Activated CD8-positive, alpha-beta memory T cell treated with anti-CD3 and anti-CD28 coated beads, Interleukin-2, amount 10 ng/mL, durations not matched to agents 7 days and 5 days (primary cell): ENCODE data around the gene UIMC1. TPM values are rescaled to one million over a fixed set of nuclear protein-coding genes. Genes with fewer than 3 reads are reported as not detected.

Experiments
- ATAC-seq: fragments of 150-1000 bp; cut with Tn5 transposase; one replicate; pipeline ENCODE4 v1.10.0; 2021; ENCODE audit warnings: moderate library complexity
- CTCF ChIA-PET: fragments of 350-600 bp; sonication (Branson Sonifier 250); formaldehyde crosslinking; loops from one replicate; lab custom pipeline; 2021; ENCODE audit warnings: antibody characterized with exemption; lab: Charles Lee
- DNase-seq: peaks from one replicate; pipeline ENCODE4 v3.0.0-alpha.2; 2020
- H3K27ac Mint-ChIP-seq: one replicate; pipeline ENCODE4 v1.8.0; 2021; ENCODE audit warnings: mild to moderate bottlenecking, mixed read lengths
- H3K27me3 Mint-ChIP-seq: one replicate; pipeline ENCODE4 v1.8.0; 2021; ENCODE audit warnings: mixed read lengths
- H3K36me3 Mint-ChIP-seq: one replicate; pipeline ENCODE4 v1.8.0; 2021; ENCODE audit warnings: mild to moderate bottlenecking, mixed read lengths
- H3K4me1 Mint-ChIP-seq: one replicate; pipeline ENCODE4 v1.8.0; 2021; ENCODE audit warnings: mixed read lengths
- H3K4me3 Mint-ChIP-seq: one replicate; pipeline ENCODE4 v1.8.0; 2021; ENCODE audit warnings: mild to moderate bottlenecking, moderate library complexity, mixed read lengths
- H3K9me3 Mint-ChIP-seq: one replicate; pipeline ENCODE4 v1.8.0; 2022; ENCODE audit warnings: low read depth, mixed read lengths
- total RNA-seq, 2 experiments: library from RNA; stranded (reverse); gene quantifications; one replicate each; pipeline ENCODE4 v1.2.3, GENCODE V29; 2021

UIMC1 gene
- total RNA-seq, 2 experiments from 2014 or later = 50.1 to 56.0 TPM

DNA sequence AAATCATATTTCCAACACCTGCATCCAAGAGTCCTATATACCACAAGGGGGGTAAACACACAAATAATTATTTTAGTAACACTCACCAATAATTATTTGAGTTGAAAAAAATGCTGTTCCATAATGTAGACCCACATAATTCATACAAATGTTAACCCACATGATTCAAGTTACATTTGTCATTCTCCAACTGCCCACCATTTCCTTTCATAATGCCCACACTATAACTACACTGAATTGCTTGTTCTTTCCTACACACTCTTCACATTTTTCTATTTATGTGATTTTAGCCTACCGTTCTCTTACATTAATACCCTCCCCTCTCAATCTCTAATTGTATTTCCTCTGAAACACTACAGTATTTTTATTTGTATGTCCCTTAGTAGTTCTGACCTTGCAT, 71.6 kb downstream of the UIMC1 start:
- CTCF ChIA-PET = interaction anchor here (1.2 kb wide), 1 partner anchor 8 kb away, joined by 3 read pairs; no protein-coding TSS in a partner anchor
- ATAC-seq (no peak), DNase-seq (no peak)
- H3K27me3 Mint-ChIP-seq = no peaks in the 10 kb centered on the region
- peaks cover 6% of the 10 kb centered on the region for H3K4me1 Mint-ChIP-seq
- H3K27ac Mint-ChIP-seq = peak overlapping the region; percentile 1
- H3K9me3 Mint-ChIP-seq = no peaks in the 10 kb centered on the region
- peaks cover 31% of the 10 kb centered on the region for H3K36me3 Mint-ChIP-seq
- H3K4me3 Mint-ChIP-seq = no peak overlapping the region

DNA sequence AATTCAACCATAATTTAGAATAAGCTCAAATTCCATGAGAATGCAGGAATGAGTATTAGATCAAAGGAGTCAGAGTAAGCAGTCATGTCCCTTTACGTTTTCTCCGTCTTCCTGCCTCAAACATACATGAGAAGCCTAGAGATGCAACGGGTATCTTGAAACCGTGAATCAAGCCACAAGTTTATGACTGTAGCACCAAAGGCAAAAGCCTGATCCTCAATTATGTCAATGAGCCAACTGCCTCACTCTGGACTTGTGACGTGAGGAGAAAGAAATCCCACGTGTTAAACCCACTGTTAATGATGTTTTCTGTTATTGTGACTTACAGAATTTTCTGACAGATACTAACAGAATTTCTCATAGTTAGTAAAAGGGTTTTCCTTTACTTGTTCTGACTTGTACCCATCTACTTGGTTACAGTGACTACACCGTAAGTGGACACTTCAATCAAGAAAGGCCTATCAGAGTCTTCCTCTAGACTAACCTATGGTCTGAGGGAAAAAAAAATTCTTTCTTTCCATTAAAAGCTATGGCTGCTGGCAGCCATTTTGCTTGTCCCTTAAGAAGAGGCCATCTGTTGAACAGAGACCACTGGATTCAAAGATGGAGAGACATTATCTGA, 72.2 kb downstream of the UIMC1 start:
- H3K36me3 Mint-ChIP-seq = peaks cover 34% of the 10 kb centered on the region
- no peak for ATAC-seq
- CTCF ChIA-PET = interaction anchor here (1.2 kb wide), 1 partner anchor 9 kb away, joined by 3 read pairs; no protein-coding TSS in a partner anchor
- no peak overlapping the region for H3K27ac Mint-ChIP-seq
- DNase-seq = no peak
- H3K4me1 Mint-ChIP-seq = peaks cover 9% of the 10 kb centered on the region
- H3K4me3 Mint-ChIP-seq = no peak overlapping the region
- no peaks in the 10 kb centered on the region for H3K9me3 Mint-ChIP-seq
- no peaks in the 10 kb centered on the region for H3K27me3 Mint-ChIP-seq

DNA sequence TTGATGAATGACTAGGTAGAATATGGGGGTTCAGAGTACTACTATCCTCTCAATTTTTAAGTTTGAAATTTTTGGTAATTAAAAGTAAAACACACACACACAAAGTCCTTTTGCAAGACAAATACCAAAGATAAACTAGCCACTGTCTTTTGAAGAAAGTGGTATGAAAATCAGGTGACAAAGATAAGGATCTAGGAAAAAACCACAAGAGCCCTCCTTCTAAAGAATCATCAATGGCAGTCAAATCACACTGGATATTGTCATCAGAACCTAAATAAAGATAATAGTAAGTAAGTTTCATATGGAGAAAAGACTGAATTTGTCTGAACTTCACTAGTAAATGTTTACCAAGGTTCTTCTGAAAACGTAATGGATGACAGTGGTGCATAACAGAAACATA, 76.9 kb downstream of the UIMC1 start:
- no peak for DNase-seq
- no peak overlapping the region for H3K27ac Mint-ChIP-seq
- peaks cover 6% of the 10 kb centered on the region for H3K4me1 Mint-ChIP-seq
- no peak for ATAC-seq
- H3K9me3 Mint-ChIP-seq = no peaks in the 10 kb centered on the region
- H3K36me3 Mint-ChIP-seq = peaks cover 27% of the 10 kb centered on the region
- no peaks in the 10 kb centered on the region for H3K27me3 Mint-ChIP-seq
- H3K4me3 Mint-ChIP-seq = no peak overlapping the region
- CTCF ChIA-PET = no interaction called here

DNA sequence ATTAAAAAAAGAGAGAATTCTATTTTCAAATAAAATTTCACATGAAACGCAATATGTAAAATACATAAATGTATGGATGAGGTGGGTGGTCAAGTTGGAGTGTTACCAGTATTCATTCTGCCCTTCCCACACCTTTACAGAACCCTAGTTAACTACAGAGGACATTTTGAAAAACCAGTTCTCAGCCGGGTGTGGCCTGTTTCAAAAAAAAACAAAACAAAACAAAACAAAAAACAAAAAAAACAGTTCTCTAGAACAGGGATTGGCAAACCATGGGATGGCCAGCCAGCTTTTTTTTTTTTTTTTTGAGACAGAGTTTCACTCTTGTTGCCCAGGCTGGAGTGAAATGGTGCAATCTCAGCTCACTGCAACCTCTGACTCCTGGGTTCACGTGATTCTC, 79.0 kb downstream of the UIMC1 start:
- no peak overlapping the region for H3K4me3 Mint-ChIP-seq
- no peak for DNase-seq
- CTCF ChIA-PET = no interaction called here
- no peak for ATAC-seq
- H3K4me1 Mint-ChIP-seq = peaks cover 4% of the 10 kb centered on the region
- H3K27ac Mint-ChIP-seq = no peak overlapping the region
- H3K27me3 Mint-ChIP-seq = no peaks in the 10 kb centered on the region
- no peaks in the 10 kb centered on the region for H3K9me3 Mint-ChIP-seq
- peaks cover 26% of the 10 kb centered on the region for H3K36me3 Mint-ChIP-seq

DNA sequence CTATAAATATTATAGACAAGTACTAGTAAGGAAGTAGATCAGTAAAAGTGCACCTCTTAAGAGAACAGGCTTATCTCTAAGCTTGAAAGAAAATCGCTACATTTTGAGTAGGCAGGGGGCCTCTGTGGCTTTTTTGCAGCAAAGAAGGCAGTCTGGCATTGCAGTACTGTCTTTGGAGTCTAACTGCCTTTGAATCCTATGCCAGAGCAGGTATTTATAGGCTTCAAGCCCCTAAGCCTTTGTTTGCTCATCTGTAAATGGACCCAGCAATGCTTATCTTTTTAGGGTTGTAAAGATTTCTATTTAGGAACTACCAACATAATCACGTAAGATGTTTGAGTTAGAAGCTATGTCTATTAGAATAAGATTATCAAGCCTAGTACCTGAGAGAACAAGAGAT, 83.8 kb downstream of the UIMC1 start:
- H3K27me3 Mint-ChIP-seq = no peaks in the 10 kb centered on the region
- H3K4me3 Mint-ChIP-seq = no peak overlapping the region
- H3K36me3 Mint-ChIP-seq = peaks cover 30% of the 10 kb centered on the region

DNA sequence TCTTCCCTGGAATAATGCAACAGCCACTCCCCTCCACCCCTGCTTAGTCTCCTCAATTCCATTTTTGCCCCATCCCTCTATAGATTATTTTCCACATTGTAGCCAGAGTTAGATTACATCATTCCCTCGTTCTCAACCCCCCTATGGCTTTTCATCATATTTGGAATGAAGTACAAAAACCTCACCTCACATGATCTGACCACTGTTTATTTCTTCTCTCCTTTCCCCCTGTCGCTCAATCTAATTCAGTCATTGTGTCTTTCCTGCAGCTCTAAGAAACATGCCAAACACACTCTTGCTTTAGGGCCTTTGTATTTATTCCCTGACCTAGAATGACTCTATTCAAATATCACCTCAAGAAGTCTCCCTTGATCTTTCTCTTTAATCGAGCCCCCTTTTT, 84.9 kb downstream of the UIMC1 start:
- Mint-ChIP-seq H3K4me3 (no peak overlapping the region), H3K4me1 (peaks cover 6% of the 10 kb centered on the region), H3K36me3 (peaks cover 30% of the 10 kb centered on the region), H3K27ac (no peak overlapping the region), H3K27me3 (no peaks in the 10 kb centered on the region), H3K9me3 (no peaks in the 10 kb centered on the region)
- CTCF ChIA-PET = no interaction called here
- no peak for ATAC-seq
- DNase-seq = no peak

More for the DNA sequence above, 83.8 kb downstream of the UIMC1 start:
- no peak for DNase-seq
- no peak overlapping the region for H3K27ac Mint-ChIP-seq
- CTCF ChIA-PET = interaction anchor here (0.8 kb wide), 1 partner anchor 262 kb away, joined by 3 read pairs; no protein-coding TSS in a partner anchor
- H3K9me3 Mint-ChIP-seq = no peaks in the 10 kb centered on the region
- no peak for ATAC-seq
- peaks cover 3% of the 10 kb centered on the region for H3K4me1 Mint-ChIP-seq

DNA sequence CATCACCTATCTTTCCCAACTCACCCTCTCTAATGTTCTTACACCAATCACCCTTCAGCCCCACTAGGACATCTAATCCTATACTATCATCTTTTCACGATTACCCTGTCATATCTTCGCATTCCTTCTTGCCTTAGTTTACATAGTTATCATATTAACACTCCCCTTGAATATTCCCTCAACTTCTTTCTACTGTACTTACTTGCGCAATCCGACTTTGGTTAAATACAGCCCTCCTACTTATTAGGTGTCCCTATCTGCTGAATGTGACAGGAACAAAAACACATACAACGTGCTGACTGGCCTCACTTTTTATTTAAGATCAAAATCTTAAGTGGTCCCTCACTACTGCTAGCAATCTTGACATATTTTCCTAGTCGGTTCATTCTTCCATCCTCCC, 88.0 kb downstream of the UIMC1 start:
- H3K36me3 Mint-ChIP-seq = peaks cover 30% of the 10 kb centered on the region
- no peak overlapping the region for H3K4me3 Mint-ChIP-seq
- DNase-seq (no peak), ATAC-seq (no peak)
- no peaks in the 10 kb centered on the region for H3K27me3 Mint-ChIP-seq
- peaks cover 13% of the 10 kb centered on the region for H3K4me1 Mint-ChIP-seq
- no peaks in the 10 kb centered on the region for H3K9me3 Mint-ChIP-seq
- CTCF ChIA-PET = no interaction called here
- H3K27ac Mint-ChIP-seq = no peak overlapping the region

DNA sequence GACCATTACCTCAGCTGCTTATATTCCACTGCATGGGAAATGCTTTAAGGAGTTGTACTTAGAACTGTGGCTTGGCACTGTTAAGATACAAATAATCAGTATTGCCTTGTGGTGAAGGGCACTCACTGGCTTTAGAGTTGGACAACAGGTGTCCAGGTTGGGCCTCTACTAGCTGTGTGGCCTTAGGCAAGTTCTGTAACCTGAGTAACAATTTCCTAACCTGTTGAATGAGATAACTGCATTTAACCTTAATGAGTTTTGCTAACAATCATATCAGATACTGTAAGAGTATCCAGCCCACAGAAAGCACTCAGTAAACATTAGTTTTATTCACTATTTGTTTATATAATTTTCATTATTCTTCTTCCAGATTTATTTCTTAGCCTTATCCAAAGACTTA, 90.2 kb downstream of the UIMC1 start:
- ATAC-seq (no peak), DNase-seq (no peak)
- Mint-ChIP-seq H3K27ac (no peak overlapping the region), H3K4me3 (no peak overlapping the region), H3K27me3 (no peaks in the 10 kb centered on the region), H3K4me1 (peaks cover 13% of the 10 kb centered on the region), H3K9me3 (no peaks in the 10 kb centered on the region), H3K36me3 (peaks cover 25% of the 10 kb centered on the region)
- CTCF ChIA-PET = interaction anchor here (2.3 kb wide), 1 partner anchor 17 kb away, joined by 5 read pairs; the partner anchor contains the start of gene HK3

DNA sequence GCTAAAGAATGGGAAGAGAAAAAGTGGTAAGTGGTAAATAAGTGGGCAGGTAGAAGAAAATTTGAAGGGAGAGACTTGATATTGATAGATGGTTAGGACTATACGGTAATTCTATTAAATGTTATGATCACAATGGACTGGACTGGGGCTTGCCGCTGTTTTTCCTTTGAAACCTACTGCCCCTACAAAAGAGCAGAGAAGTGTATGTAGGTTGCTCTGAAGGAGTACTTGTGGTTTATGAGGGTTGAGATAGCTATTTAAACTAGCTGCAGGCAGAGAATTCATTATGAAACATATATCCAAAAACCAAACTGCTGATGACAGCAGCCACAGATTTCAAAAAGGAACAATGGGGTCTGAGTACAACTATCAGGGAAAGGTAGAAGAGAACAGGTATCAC, 90.7 kb downstream of the UIMC1 start:
- H3K4me1 Mint-ChIP-seq = peaks cover 13% of the 10 kb centered on the region
- H3K9me3 Mint-ChIP-seq = no peaks in the 10 kb centered on the region

DNA sequence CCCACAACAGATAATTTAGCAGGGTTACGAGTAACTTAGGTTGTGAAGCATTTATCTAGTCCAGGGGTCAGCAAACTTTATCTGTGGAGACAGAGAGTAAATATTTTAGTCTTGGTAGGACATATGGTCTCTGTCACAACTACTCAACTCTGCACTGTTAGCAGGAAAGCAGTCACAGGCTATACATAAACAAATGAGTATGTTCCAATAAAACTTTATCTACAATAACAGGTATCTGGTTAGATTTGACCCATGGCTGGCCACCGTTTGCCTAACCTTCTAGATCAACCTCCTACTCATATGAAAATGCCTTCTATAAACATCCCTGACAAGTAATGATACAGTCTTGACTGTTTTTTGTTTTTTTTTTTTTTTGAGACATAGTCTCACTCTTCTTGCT, 94.5 kb downstream of the UIMC1 start:
- ATAC-seq = no peak
- no peak for DNase-seq
- no peaks in the 10 kb centered on the region for H3K27me3 Mint-ChIP-seq
- no peaks in the 10 kb centered on the region for H3K9me3 Mint-ChIP-seq
- H3K4me3 Mint-ChIP-seq = no peak overlapping the region
- CTCF ChIA-PET = no interaction called here
- H3K4me1 Mint-ChIP-seq = peaks cover 13% of the 10 kb centered on the region
- peaks cover 19% of the 10 kb centered on the region for H3K36me3 Mint-ChIP-seq
- H3K27ac Mint-ChIP-seq = no peak overlapping the region

More for the DNA sequence above, 90.7 kb downstream of the UIMC1 start:
- CTCF ChIA-PET = interaction anchor here (0.9 to 2.3 kb wide), 2 partner anchors 17 to 255 kb away, joined by 3 to 5 read pairs; partner anchors contain the start of gene HK3
- peak overlapping the region; percentile 1 for H3K27ac Mint-ChIP-seq
- ATAC-seq (no peak), DNase-seq (no peak)
- no peak overlapping the region for H3K4me3 Mint-ChIP-seq
- peaks cover 25% of the 10 kb centered on the region for H3K36me3 Mint-ChIP-seq
- no peaks in the 10 kb centered on the region for H3K27me3 Mint-ChIP-seq

DNA sequence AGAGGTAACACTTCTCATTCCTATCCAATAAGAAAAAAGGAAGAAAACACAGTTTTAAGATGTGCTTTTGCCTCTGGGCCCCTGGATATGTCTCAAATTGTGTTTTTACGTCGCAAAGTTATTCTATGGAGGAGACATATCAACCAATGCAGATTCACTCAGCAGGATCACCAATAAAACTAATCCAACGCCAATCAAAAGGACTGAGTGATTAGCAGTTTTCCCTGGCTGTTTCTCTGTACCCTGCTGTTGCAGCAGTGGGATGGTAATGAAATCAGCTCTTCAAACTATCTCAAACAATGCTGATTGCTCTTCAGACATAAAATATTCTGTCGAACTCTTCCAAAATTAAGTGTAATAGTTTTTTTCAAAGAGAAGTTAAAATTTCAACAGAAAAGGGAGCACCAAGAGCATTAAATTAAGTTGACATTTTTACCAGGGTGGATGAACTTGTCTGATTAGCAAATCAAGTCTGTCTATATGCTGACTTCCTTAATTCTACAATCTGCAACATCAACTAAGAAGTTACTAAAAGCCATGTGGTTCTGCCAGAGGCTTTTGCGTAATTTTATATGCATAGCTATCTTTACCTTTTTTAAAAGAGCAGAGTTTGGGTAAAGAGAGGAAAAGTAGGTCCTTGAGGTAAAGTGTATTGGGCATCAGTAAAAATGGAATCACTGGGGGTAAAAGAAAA, 97.8 kb downstream of the UIMC1 start:
- no peaks in the 10 kb centered on the region for H3K9me3 Mint-ChIP-seq
- CTCF ChIA-PET = interaction anchor here (1.3 to 1.8 kb wide), 2 partner anchors 8 to 248 kb away, joined by 3 to 8 read pairs; no protein-coding TSS in a partner anchor
- H3K36me3 Mint-ChIP-seq = peaks cover 35% of the 10 kb centered on the region
- peaks cover 3% of the 10 kb centered on the region for H3K4me1 Mint-ChIP-seq
- no peak for ATAC-seq
- no peak overlapping the region for H3K27ac Mint-ChIP-seq
- H3K4me3 Mint-ChIP-seq = no peak overlapping the region
- no peak for DNase-seq
- no peaks in the 10 kb centered on the region for H3K27me3 Mint-ChIP-seq

DNA sequence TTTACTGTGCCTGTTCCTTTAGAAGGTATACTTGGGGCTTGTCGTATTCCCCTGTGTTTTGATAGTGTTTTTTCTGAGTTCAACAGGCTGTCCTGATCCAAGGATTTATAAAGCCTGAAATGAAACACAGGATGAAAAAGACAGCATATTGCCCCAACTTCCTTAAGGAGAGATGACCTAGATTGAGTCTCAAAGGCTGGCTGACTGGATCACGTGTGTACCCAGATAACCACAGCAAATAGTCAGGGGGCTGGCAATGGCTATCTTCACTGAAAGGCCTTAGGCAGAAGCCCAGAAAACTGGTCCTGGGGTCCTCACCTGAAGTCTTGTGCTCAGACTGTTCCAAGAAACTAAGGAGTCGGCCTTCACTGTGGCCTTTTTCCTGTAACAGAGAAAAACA, 99.8 kb downstream of the UIMC1 start:
- no peak overlapping the region for H3K4me3 Mint-ChIP-seq
- ATAC-seq (no peak), DNase-seq (no peak)
- no peak overlapping the region for H3K27ac Mint-ChIP-seq
- H3K27me3 Mint-ChIP-seq = no peaks in the 10 kb centered on the region
- peaks cover 10% of the 10 kb centered on the region for H3K4me1 Mint-ChIP-seq
- H3K9me3 Mint-ChIP-seq = no peaks in the 10 kb centered on the region
- H3K36me3 Mint-ChIP-seq = peaks cover 38% of the 10 kb centered on the region
- CTCF ChIA-PET = no interaction called here

DNA sequence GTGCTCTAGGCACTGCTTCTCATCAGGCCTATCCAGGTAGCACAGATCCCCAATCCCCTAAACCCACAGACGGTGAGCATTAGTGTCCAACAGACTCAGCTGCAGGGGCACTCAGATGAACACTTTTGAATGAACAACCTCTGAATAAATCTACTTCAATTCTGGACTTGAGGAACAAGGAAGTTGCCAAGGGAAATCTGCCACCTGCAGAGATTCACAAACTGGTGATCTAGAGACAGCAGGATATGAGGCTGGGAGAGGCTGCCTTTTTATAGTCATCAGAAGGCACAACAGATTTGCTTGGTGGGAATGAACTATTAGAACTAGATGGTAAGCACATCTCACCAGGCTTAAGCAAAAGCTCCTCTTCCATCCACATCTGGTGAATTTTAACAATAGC, 100.5 kb downstream of the UIMC1 start:
- H3K36me3 Mint-ChIP-seq = peaks cover 38% of the 10 kb centered on the region

DNA sequence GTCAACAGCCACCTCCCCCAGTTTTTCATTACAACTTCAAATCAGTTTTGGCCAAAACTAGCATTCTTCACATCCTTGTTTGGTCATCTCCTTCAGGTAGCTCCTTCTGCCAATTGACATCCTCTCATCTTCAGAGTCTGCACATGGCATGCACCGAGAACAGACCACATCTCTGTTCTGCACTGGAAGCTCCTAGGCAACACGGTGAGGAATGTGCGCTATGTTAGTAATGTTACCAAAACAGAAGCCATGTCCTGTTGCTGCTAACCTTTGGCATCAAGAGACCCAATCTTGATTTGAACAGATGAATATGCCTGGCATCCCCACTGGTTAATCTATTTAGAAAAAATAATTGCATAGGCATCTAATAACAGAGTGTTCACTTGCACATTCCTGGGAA, 102.3 kb downstream of the UIMC1 start:
- H3K4me1 Mint-ChIP-seq = peaks cover 19% of the 10 kb centered on the region
- ATAC-seq (no peak), DNase-seq (no peak)
- H3K27ac Mint-ChIP-seq = no peak overlapping the region
- H3K9me3 Mint-ChIP-seq = no peaks in the 10 kb centered on the region
- no peaks in the 10 kb centered on the region for H3K27me3 Mint-ChIP-seq
- H3K36me3 Mint-ChIP-seq = peaks cover 40% of the 10 kb centered on the region
- CTCF ChIA-PET = no interaction called here
- no peak overlapping the region for H3K4me3 Mint-ChIP-seq

More for the DNA sequence above, 100.5 kb downstream of the UIMC1 start:
- no peaks in the 10 kb centered on the region for H3K9me3 Mint-ChIP-seq
- ATAC-seq (no peak), DNase-seq (no peak)
- CTCF ChIA-PET = no interaction called here
- H3K27ac Mint-ChIP-seq = no peak overlapping the region
- H3K4me3 Mint-ChIP-seq = no peak overlapping the region
- peaks cover 11% of the 10 kb centered on the region for H3K4me1 Mint-ChIP-seq
- no peaks in the 10 kb centered on the region for H3K27me3 Mint-ChIP-seq
